RWPE2 (cell line): ENCODE results near the gene FADS6.

Source experiments
- ATAC-seq: fragments of 200-7000 bp; cut with Tn5 transposase; 3 replicates; pipeline ENCODE4 v1.9.1; 2021; ENCODE audit warnings: low read depth
- DNase-seq: peaks from one replicate; pipeline ENCODE4 v3.0.0-alpha.2; 2020; ENCODE audit warnings: low spot score
- H3K27ac ChIP-seq: fragments of 450-650 bp; 2 replicates; pipeline ENCODE4 v1.5.1; 2017; ENCODE audit warnings: mild to moderate bottlenecking; ENCODE audit not compliant: poor library complexity, severe bottlenecking
- H3K27me3 ChIP-seq: fragments of 250-450 bp; sonication (Bioruptor Pico); 2 replicates; pipeline ENCODE4 v1.5.1; 2021; ENCODE audit warnings: mild to moderate bottlenecking, moderate library complexity; ENCODE audit not compliant: insufficient read depth, poor library complexity, severe bottlenecking
- H3K36me3 ChIP-seq: fragments of 250-450 bp; sonication (Bioruptor Pico); 2 replicates; pipeline ENCODE4 v1.5.1; 2020; ENCODE audit warnings: low read depth, mild to moderate bottlenecking, moderate library complexity
- H3K4me1 ChIP-seq: fragments of 250-450 bp; sonication (Bioruptor Pico); 2 replicates; pipeline ENCODE4 v1.5.1; 2021; ENCODE audit warnings: mild to moderate bottlenecking, moderate library complexity; ENCODE audit not compliant: insufficient read depth, poor library complexity, severe bottlenecking
- H3K4me3 ChIP-seq: fragments of 250-450 bp; sonication (Bioruptor Pico); 2 replicates; pipeline ENCODE4 v1.5.1; 2021; ENCODE audit warnings: mild to moderate bottlenecking, moderate library complexity; ENCODE audit not compliant: severe bottlenecking
- H3K9me3 ChIP-seq: fragments of 250-450 bp; sonication (Bioruptor Pico); 2 replicates; pipeline ENCODE4 v1.5.1; 2021; ENCODE audit warnings: mild to moderate bottlenecking, moderate library complexity; ENCODE audit not compliant: severe bottlenecking
- CTCF ChIP-seq: fragments of 450-650 bp; IDR thresholded peaks from one replicate; pipeline ENCODE4 v1.5.1; 2017; ENCODE audit warnings: mild to moderate bottlenecking, moderate library complexity; ENCODE audit not compliant: poor library complexity, severe bottlenecking

Gene FADS6

GRCh38 chr17:74937064-74938051 lies 43.9 kb upstream of the FADS6 start:
- peaks cover 29% of the 10 kb centered on the region for H3K27me3 ChIP-seq
- H3K27ac ChIP-seq: no peak overlapping the region
- no peak overlapping the region for H3K4me3 ChIP-seq
- TF ChIP-seq CTCF: no peak
- ATAC-seq (no peak), DNase-seq (no peak)
- H3K9me3 ChIP-seq: no peaks in the 10 kb centered on the region
- H3K36me3 ChIP-seq: no peaks in the 10 kb centered on the region
- no peaks in the 10 kb centered on the region for H3K4me1 ChIP-seq

- H3K27ac ChIP-seq: no peak overlapping the region
- ATAC-seq: no peak
- H3K36me3 ChIP-seq: no peaks in the 10 kb centered on the region
- no peaks in the 10 kb centered on the region for H3K4me1 ChIP-seq
- H3K4me3 ChIP-seq: no peak overlapping the region
- H3K9me3 ChIP-seq: no peaks in the 10 kb centered on the region
- H3K27me3 ChIP-seq: peaks cover 29% of the 10 kb centered on the region
- TF ChIP-seq CTCF: peak; percentile 8
- DNase-seq: no peak
These were observed 43.0 kb upstream of the FADS6 start for GRCh38 chr17:74936470-74936799.

- no peak within 1 kb of the TSS for H3K27ac ChIP-seq
- no peaks in the 10 kb centered on the region for H3K9me3 ChIP-seq
- H3K4me1 ChIP-seq: no peaks in the 10 kb centered on the region
- H3K4me3 ChIP-seq: no peak within 1 kb of the TSS
- ATAC-seq (no peak; the same call in 2 of the 3 replicates), DNase-seq (peak; percentile 60)
- no peaks in the 10 kb centered on the region for H3K36me3 ChIP-seq
- TF ChIP-seq CTCF: no peak
- peaks cover 29% of the 10 kb centered on the region for H3K27me3 ChIP-seq
These were observed 42.4 kb upstream of the FADS6 start, which contains the start of gene OTOP3 for GRCh38 chr17:74935585-74936469. Gene OTOP3, plus strand, starts transcription at chr17:74935898. Its CDS starts 24 bp downstream, at chr17:74935922.

- Histone ChIP-seq H3K4me1 (no peaks in the 10 kb centered on the region), H3K36me3 (no peaks in the 10 kb centered on the region), H3K27ac (no peak overlapping the region), H3K27me3 (peaks cover 29% of the 10 kb centered on the region), H3K9me3 (no peaks in the 10 kb centered on the region), H3K4me3 (no peak overlapping the region)
- no peak for TF ChIP-seq CTCF
- ATAC-seq: no peak
- DNase-seq: no peak
These were observed 41.6 kb upstream of the FADS6 start for GRCh38 chr17:74935048-74935447.
